ENCODE results near the gene SLC6A9.

The SLC6A9 gene

DNA sequence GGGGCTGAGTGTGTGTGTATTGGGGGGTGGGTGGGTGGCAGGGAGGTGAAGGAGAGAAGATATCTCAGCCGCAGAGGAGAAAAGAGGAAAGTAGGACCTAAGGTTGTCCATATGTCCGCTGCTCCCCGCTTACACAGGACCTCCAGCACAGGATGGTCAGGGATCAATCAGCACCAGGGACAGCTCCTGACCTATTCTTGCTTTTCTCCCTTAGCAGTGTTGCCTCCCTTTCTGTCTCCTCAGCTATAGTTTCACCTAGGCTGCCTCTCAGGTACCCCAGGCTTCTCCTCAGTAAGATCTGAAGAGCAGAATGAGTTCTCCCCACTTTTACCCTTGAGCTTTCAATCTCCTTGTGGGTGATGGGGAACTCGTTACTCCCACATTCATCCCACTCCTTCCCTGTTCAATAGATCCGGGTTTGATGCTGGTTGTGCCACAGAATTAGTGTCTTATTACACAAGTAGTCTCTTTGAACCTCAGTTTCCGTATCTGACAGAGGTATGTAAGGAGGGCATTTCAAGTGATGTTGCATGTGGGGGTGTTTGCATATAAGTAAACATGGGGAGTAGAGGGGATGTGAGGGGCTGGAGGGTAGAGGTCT is 62.8 kb downstream of the SLC6A9 start:
- peaks cover 7% of the 10 kb centered on the region for H3K36me3 Mint-ChIP-seq
- H3K27me3 Mint-ChIP-seq, result no peaks in the 10 kb centered on the region
- no peak overlapping the region for H3K27ac Mint-ChIP-seq
- peaks cover 23% of the 10 kb centered on the region for H3K4me1 Mint-ChIP-seq
- H3K4me3 Mint-ChIP-seq, result no peak overlapping the region
- no peaks in the 10 kb centered on the region for H3K9me3 Mint-ChIP-seq

DNA sequence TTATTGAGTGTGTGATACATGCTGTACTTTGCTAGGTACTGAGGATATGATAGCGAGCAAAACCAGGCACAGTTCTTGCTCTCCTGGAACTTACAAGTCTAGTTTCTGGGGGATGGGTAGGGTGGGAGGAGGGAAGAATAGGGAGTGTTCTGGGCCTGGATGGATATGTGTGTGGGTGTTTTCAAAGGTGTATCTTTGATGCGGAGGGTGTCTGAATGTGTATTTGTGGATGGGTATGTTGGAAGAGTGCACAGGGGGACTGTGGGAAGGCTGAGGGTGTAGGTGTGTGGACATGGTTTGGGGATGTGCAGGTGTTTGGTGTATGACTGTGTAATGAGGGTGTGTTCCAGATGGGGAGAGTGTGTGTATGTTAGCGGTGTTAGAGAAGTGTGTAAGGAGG is 65.9 kb downstream of the SLC6A9 start:
- Mint-ChIP-seq H3K9me3 (no peaks in the 10 kb centered on the region), H3K36me3 (peaks cover 8% of the 10 kb centered on the region), H3K27me3 (no peaks in the 10 kb centered on the region), H3K4me3 (no peak overlapping the region), H3K4me1 (peaks cover 11% of the 10 kb centered on the region), H3K27ac (no peak overlapping the region)

DNA sequence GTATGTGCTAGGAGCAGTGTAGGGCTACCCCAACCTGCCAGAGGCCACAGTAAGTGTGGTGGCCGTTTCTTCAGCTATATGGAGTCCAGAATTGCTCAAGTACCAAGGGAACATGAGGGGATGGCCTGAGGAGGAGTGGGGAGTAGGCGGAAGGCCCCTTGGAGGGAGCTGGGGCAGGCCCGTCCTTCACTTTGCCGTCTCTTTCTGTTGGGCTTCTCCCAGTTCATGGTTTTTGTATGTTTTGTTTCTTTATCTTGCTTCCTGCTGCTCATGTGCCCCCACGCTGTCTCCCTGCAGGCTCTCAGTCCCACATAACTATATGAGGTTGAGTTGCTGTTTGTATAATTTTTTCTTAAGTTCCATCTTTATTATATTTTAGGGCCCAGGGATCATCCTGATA is 67.4 kb downstream of the SLC6A9 start:
- no peak overlapping the region for H3K27ac Mint-ChIP-seq
- H3K4me3 Mint-ChIP-seq, result no peak overlapping the region
- no peaks in the 10 kb centered on the region for H3K9me3 Mint-ChIP-seq
- H3K4me1 Mint-ChIP-seq, result no peaks in the 10 kb centered on the region
- H3K27me3 Mint-ChIP-seq, result no peaks in the 10 kb centered on the region
- peaks cover 8% of the 10 kb centered on the region for H3K36me3 Mint-ChIP-seq

DNA sequence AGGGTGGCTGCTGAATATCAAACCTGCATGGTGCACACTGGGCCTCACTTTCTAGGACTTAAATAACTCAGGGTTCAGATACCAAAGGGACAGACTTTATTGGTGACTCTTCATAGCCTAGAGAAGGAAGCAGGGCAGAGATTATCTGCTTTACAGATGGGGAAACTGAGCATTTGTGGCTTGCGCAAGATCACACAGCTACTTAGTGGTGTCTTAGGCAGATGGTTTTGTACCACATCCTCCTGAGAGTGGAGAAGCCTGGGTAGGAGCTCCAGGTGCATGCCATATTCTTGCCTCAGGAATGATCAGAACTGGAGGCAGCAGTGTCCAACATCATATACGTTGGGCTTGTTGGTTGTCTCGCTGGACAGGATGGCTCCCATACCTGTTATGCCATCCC is 68.3 kb downstream of the SLC6A9 start:
- Mint-ChIP-seq H3K27me3 (no peaks in the 10 kb centered on the region), H3K36me3 (peaks cover 12% of the 10 kb centered on the region), H3K4me3 (no peak overlapping the region), H3K9me3 (no peaks in the 10 kb centered on the region), H3K4me1 (no peaks in the 10 kb centered on the region), H3K27ac (no peak overlapping the region)

DNA sequence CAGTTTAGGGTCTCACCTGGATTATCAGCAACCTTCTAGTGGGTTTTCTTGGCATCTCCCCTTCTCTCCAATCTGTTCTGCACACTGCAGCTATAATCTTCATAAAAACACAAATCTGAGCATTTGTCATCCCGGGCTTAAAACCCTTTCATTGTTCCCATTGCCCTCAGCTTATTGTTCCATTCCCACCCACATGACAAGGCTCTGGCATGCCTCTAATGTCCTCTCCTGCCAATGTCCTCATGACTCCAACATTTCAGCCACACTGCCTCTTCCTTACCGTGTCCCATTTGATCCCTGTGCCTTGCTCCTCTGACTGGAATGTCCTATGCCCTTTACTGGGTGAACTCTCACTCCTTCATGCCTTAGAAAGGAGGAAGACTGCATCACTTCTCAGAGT is 68.9 kb downstream of the SLC6A9 start:
- Mint-ChIP-seq H3K27ac (no peak overlapping the region), H3K4me3 (no peak overlapping the region), H3K36me3 (peaks cover 14% of the 10 kb centered on the region), H3K4me1 (no peaks in the 10 kb centered on the region), H3K27me3 (no peaks in the 10 kb centered on the region), H3K9me3 (no peaks in the 10 kb centered on the region)

DNA sequence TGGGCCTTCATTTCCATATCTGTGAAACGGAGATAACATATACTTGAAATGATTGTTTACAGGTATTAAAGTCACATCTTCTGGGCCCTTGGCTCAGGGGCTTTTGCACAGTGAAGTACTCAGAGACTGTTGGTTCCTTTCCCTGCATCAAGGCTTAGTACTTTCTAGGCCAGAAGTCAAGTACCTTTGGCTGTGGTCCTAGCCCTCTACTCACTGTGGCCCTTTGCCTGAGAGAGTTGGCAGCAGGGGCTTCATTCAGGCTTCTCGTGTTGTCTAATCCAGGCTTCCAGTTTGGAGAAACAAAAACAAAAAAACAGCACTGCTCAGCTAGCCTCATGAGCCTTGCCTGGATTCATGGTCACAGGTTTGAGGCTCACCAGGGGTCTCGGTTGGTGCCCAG is 69.6 kb downstream of the SLC6A9 start:
- Mint-ChIP-seq H3K36me3 (peaks cover 14% of the 10 kb centered on the region), H3K4me3 (no peak overlapping the region)

DNA sequence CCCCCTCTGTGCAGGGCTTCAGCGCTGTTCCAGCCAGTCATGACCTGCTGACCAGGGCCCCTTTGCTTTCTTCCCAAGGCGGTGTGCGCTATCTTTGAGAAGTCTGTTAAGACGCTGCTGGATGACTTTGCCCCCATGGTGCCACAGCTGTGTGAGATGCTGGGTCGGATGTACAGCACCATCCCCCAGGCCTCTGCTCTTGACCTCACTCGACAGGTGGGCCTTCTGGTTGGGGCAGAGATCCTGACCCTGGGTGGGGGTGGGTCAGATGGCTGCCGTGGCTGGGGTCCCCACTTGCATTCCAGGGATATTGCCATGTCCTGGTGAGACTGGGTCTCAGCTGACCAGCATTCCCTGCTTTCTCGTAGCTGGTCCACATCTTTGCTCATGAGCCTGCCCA is 70.5 kb downstream of the SLC6A9 start:
- no peaks in the 10 kb centered on the region for H3K27me3 Mint-ChIP-seq
- H3K9me3 Mint-ChIP-seq, result no peaks in the 10 kb centered on the region
- no peaks in the 10 kb centered on the region for H3K4me1 Mint-ChIP-seq
- peaks cover 14% of the 10 kb centered on the region for H3K36me3 Mint-ChIP-seq
- H3K4me3 Mint-ChIP-seq, result no peak overlapping the region
- H3K27ac Mint-ChIP-seq, result no peak overlapping the region

More for the DNA sequence above, 69.6 kb downstream of the SLC6A9 start:
- Mint-ChIP-seq H3K9me3 (no peaks in the 10 kb centered on the region), H3K4me1 (no peaks in the 10 kb centered on the region), H3K27me3 (no peaks in the 10 kb centered on the region), H3K27ac (no peak overlapping the region)

DNA sequence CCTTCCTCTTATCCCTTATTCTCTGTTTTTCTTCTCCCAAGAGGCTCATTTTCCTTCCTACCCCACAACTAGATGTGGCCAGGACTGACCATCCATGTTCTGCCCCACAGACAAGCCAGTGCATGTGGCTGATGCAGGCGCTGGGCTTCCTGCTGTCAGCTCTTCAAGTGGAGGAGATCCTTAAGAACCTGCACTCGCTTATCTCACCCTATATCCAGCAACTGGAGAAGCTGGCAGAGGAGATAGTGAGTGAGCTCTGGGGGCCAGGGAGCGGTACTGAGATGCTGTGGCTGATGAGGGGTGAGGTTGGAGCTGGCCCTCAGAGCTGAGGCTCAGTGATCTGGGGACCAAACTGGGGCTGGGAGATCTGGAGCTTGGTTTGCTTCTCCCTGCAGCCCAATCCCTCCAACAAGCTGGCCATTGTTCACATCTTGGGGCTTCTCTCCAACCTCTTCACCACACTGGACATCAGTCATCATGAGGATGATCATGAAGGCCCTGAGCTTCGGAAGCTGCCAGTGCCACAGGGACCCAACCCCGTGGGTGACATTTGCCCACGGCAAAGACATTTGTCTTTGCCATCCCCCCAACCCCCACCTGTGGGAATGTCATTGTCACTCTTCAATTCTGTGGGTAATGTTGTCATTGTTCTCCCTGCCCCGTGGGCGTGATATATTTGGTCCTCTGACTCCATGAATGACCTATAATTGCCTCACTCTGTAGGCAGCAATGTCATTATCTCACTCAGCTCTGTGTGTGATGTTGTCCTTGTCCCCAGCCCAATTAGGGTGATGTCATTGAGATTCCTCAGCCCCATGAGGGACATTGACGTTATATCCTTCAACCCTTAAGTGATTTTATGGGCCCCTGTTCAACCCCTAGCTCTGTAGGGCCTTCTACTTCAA is 72.7 kb downstream of the SLC6A9 start:
- H3K9me3 Mint-ChIP-seq, result no peaks in the 10 kb centered on the region
- no peak overlapping the region for H3K27ac Mint-ChIP-seq
- no peaks in the 10 kb centered on the region for H3K27me3 Mint-ChIP-seq
- peaks cover 14% of the 10 kb centered on the region for H3K36me3 Mint-ChIP-seq
- H3K4me1 Mint-ChIP-seq, result no peaks in the 10 kb centered on the region
- no peak overlapping the region for H3K4me3 Mint-ChIP-seq

DNA sequence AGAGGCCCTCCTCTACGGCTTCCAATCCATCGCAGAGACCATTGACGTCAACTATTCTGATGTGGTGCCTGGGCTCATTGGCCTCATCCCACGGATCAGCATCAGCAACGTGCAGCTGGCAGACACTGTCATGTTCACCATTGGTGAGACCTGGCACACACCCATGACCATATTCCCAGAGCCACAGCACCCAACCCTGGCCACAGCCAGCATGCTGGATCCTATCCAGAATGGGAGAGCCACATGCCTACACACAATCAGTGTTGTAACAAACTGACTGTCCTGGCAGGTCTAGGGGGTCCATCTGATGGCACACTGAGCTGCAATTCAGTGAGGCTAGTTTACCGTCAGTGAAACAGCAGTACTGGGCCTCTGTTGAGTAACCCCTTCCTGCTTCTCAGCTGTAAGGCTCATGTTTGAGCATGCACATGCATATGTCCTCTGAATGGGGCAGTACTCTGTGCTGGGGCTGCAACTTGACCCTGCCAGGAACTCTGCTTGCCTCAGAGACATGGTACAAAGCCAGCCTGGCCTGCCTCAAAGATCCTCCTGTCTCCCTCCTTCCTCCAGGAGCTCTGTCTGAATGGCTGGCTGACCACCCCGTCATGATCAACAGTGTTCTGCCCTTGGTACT is 73.7 kb downstream of the SLC6A9 start:
- Mint-ChIP-seq H3K9me3 (no peaks in the 10 kb centered on the region), H3K27ac (no peak overlapping the region), H3K4me1 (no peaks in the 10 kb centered on the region), H3K4me3 (no peak overlapping the region), H3K27me3 (no peaks in the 10 kb centered on the region), H3K36me3 (peaks cover 14% of the 10 kb centered on the region)

DNA sequence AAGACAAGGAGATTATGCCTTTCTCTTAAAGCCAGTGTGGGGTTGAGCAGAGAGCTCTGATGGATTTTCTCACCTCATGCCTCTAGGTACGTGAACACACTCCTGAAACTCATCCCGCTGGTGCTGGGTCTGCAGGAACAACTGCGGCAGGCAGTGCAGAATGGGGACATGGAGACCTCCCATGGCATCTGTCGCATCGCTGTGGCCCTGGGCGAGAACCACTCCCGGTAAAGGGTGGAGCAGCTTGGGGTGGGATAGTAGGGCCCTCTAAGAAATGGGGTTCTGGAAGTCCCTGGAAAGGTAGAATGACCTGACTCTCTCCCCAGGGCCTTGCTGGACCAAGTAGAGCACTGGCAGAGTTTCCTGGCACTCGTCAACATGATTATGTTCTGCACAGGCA is 75.0 kb downstream of the SLC6A9 start:
- Mint-ChIP-seq H3K36me3 (peaks cover 9% of the 10 kb centered on the region), H3K4me1 (peaks cover 4% of the 10 kb centered on the region), H3K27me3 (no peaks in the 10 kb centered on the region), H3K27ac (no peak overlapping the region), H3K9me3 (no peaks in the 10 kb centered on the region), H3K4me3 (no peak overlapping the region)

DNA sequence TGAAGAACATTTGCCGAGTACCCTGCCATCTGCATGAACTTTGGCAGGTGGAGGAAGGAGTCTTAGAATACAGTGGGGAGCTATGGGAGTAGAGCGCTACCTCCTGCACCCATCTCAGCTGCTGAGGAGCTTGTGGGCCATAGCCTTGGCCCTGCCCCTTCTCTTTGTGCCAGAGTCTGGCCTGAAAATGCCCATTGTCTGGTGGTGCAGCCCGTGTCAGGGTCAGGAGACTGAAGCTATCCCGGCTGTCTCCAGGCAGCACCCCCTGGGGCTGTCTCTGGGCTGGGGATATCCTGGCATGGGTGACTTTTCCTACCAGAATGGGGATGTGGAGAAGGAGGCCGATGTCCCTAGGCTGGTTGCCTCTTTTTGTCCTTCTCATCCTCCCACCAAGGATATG is 77.2 kb downstream of the SLC6A9 start:
- peaks cover 13% of the 10 kb centered on the region for H3K36me3 Mint-ChIP-seq
- H3K9me3 Mint-ChIP-seq, result no peaks in the 10 kb centered on the region
- no peaks in the 10 kb centered on the region for H3K27me3 Mint-ChIP-seq
- peaks cover 22% of the 10 kb centered on the region for H3K4me1 Mint-ChIP-seq
- no peak overlapping the region for H3K27ac Mint-ChIP-seq
- H3K4me3 Mint-ChIP-seq, result no peak overlapping the region

DNA sequence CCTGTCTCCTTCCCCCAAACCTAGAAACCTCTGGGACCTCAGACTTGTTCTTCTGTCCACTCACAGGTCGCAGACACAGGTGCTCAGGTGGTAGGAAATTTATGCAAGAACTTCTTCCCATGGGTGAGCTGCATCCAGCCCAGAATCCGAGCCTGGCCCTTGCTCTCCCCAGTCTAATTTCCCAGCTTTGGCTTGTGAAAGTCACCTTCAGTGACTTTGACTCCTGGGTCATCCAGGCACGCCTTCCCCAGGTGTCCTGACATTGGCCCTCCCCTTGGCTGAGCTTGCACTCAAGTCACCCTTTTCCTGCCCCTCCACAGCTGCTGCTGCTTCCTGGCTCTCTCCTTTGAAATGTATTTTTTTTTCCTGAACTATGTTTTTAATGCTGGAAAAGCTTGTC is 77.9 kb downstream of the SLC6A9 start:
- H3K4me1 Mint-ChIP-seq, result peaks cover 29% of the 10 kb centered on the region
- H3K4me3 Mint-ChIP-seq, result no peak overlapping the region
- no peaks in the 10 kb centered on the region for H3K9me3 Mint-ChIP-seq
- no peaks in the 10 kb centered on the region for H3K27me3 Mint-ChIP-seq
- peaks cover 12% of the 10 kb centered on the region for H3K36me3 Mint-ChIP-seq
- H3K27ac Mint-ChIP-seq, result no peak overlapping the region

DNA sequence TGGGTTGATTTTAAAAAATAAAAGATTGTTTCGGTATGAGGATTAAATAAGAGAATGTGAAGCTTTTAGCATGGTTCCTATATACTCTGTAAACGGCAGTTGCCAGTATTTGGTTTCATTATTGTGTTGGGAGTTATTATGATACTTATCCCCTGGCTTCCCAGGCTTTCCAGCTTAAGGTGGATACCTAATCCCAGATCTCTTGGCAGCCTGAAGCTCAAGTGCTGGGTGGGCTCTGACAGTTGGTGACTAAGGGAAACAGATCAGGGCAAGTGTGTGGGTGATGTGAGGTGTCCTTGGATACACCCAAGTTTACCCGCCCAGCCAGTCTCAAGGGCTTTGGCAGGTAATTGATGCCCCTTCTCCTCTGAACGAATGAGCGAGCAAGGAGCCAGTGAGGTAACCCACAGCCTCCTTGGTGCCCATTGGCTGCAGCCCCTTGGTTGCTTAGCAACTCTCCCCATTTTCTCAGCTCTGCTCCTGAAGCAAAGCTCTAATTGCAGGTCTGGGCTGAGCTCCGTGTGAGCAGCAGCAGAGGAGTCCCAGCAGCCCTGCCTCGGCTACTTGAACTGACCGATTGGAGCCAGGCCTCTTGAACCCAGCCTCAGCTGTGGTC is 78.4 kb downstream of the SLC6A9 start:
- Mint-ChIP-seq H3K27me3 (no peaks in the 10 kb centered on the region), H3K27ac (no peak overlapping the region), H3K4me3 (no peak overlapping the region), H3K9me3 (no peaks in the 10 kb centered on the region), H3K4me1 (peaks cover 34% of the 10 kb centered on the region), H3K36me3 (peaks cover 7% of the 10 kb centered on the region)

DNA sequence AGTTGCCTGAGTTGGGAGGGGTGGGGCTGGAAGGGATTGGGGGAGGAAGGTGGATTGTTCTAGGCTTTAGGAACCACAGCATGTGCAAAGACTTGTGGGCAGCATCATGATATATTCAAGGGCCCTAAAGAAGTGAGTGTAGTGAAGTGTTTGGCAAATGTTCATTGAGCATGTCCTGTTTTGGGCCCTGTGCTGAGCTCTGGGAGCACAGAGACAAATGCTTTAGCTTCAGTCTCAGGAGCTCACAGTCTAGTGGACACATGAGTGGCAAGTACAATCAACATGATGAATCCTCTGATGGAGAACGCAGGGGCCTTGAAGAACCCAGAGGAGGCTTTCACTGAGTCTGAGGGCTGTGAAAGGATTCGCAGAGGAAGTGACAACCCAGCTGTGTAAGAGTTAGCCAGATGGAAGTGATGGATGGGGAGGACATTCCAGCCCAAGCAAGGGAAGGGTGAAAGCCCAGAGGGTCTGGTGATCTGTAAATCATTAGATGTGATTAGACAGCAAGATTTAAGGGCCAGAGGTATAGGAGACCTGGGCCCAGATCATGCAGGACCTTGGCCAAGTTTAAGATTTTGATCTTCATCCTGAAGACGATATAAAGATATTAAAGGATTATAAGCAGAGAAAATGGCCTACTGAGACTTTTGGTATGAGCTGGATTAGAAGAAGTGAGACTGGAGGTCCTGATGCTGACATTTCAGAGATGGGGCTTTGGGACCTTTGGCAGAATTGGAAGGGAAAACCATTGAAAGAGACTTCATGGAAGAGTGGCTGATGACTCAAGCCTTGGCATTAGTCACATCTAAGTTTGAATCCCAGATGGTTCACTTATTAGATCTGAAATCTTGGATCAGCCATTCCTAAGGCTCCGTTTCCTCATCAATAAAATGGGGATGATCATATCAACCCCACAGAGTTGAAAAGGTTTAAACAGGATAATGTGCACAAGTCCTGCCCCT is 80.0 kb downstream of the SLC6A9 start:
- H3K4me3 Mint-ChIP-seq, result no peak overlapping the region
- no peaks in the 10 kb centered on the region for H3K27me3 Mint-ChIP-seq
- no peak overlapping the region for H3K27ac Mint-ChIP-seq
- H3K9me3 Mint-ChIP-seq, result no peaks in the 10 kb centered on the region
- peaks cover 38% of the 10 kb centered on the region for H3K4me1 Mint-ChIP-seq
- peaks cover 6% of the 10 kb centered on the region for H3K36me3 Mint-ChIP-seq

DNA sequence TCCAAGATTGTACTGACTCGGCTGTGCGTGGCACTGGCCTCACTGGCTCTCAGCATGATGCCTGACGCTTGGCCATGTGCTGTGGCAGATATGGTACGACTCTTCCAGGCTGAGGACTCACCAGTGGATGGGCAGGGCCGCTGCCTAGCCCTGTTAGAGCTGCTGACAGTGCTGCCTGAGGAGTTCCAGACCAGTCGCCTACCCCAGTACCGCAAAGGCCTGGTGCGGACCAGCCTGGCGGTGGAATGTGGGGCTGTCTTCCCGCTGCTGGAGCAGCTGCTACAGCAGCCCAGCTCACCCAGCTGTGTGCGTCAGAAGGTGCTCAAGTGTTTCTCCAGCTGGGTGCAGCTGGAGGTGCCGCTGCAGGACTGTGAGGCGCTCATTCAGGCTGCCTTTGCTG is 81.6 kb downstream of the SLC6A9 start:
- Mint-ChIP-seq H3K27me3 (no peaks in the 10 kb centered on the region), H3K36me3 (peaks cover 8% of the 10 kb centered on the region), H3K4me1 (peaks cover 50% of the 10 kb centered on the region), H3K27ac (no peak overlapping the region), H3K9me3 (no peaks in the 10 kb centered on the region), H3K4me3 (no peak overlapping the region)
